Brain microvascular endothelial cell (primary cell): ENCODE measurements around the gene MYBBP1A.

Experiments used
- DNase-seq: peaks from one replicate; pipeline ENCODE4 v3.0.0-alpha.2; 2020
- H3K27ac ChIP-seq: fragments of 250-450 bp; sonication (Bioruptor Pico); 2 replicates; pipeline ENCODE4 v1.5.1; 2020; ENCODE audit warnings: mild to moderate bottlenecking, moderate library complexity
- H3K27me3 ChIP-seq: fragments of 250-450 bp; sonication (Bioruptor Pico); replicated peaks from 2 replicates; pipeline ENCODE4 v1.5.1; 2020; ENCODE audit warnings: mild to moderate bottlenecking
- H3K36me3 ChIP-seq: fragments of 250-450 bp; sonication (Bioruptor Pico); replicated peaks from 2 replicates; pipeline ENCODE4 v1.5.1; 2020; ENCODE audit warnings: mild to moderate bottlenecking
- H3K4me3 ChIP-seq: 2 replicates; pipeline ENCODE4 v1.5.1; 2011; ENCODE audit warnings: low read depth, mild to moderate bottlenecking, control low read depth, low read length, moderate library complexity
- in situ Hi-C: cut with HindIII; loops from 2 replicates; pipeline ENCODE4 v1.10.0; 2017; ENCODE audit warnings: low sequenced_read_pairs, low pct_ligation_motif_present
- TF ChIP-seq, protein P1 (sequence below): IDR thresholded peaks from 2 replicates; pipeline ENCODE4 v1.5.1; 2011; ENCODE audit warnings: low read depth, mild to moderate bottlenecking, moderate library complexity, low read length, control low read depth, inconsistent platforms; ENCODE audit errors: missing control alignments

The MYBBP1A gene

DNA sequence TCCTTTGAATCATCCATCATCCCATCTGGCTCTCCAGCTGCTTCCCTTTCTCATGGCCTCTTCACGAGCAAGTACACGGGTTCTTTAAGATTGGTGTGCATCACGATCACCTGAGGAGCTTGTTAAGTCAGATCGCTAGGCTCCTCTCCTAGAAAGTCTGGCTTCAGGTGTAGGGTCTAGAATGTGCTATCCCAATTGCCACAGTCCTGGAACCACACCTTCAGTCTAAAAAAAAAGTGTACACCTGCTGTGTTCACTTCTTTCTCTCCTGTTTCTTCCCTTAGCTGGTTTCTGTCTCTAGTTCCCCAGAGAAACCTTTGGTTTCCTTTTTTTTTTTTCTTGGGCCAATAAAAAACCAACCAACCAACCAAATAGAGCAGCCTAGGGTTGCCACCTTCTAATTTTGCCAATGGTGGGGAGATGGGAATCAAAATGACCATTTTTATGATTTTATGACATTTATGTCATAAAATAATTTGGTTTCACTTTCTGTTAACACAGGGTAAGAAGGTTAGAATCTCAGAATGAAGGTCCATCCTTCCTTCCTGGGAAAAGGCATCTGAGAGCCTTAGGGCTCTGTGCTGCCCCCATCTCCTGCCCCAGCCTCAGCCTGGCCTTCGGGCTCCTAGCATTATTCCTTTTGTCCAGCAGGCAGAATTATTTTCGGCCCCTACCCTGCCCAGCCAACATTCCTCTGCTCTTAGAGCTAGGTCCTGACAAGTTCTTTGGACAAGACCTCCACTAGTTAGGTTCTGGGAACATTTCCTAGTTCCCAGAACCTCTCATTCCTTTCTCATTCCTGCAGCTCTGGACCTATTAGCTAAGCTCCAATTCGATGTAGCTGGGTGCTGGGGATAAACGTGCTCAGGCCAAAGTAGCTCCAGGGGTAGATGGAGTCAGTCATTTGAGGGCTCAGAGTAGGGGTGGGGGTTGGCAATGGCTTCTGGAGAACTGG is 7.1 kb upstream of the MYBBP1A start:
- H3K36me3 ChIP-seq: no peaks in the 10 kb centered on the region
- H3K4me3 ChIP-seq: no peak overlapping the region
- H3K27me3 ChIP-seq: no peaks in the 10 kb centered on the region
- TF ChIP-seq, protein P1, sequence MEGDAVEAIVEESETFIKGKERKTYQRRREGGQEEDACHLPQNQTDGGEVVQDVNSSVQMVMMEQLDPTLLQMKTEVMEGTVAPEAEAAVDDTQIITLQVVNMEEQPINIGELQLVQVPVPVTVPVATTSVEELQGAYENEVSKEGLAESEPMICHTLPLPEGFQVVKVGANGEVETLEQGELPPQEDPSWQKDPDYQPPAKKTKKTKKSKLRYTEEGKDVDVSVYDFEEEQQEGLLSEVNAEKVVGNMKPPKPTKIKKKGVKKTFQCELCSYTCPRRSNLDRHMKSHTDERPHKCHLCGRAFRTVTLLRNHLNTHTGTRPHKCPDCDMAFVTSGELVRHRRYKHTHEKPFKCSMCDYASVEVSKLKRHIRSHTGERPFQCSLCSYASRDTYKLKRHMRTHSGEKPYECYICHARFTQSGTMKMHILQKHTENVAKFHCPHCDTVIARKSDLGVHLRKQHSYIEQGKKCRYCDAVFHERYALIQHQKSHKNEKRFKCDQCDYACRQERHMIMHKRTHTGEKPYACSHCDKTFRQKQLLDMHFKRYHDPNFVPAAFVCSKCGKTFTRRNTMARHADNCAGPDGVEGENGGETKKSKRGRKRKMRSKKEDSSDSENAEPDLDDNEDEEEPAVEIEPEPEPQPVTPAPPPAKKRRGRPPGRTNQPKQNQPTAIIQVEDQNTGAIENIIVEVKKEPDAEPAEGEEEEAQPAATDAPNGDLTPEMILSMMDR: no peak
- no peak for DNase-seq
- H3K27ac ChIP-seq: no peak overlapping the region
- in situ Hi-C loops: no loop called here

DNA sequence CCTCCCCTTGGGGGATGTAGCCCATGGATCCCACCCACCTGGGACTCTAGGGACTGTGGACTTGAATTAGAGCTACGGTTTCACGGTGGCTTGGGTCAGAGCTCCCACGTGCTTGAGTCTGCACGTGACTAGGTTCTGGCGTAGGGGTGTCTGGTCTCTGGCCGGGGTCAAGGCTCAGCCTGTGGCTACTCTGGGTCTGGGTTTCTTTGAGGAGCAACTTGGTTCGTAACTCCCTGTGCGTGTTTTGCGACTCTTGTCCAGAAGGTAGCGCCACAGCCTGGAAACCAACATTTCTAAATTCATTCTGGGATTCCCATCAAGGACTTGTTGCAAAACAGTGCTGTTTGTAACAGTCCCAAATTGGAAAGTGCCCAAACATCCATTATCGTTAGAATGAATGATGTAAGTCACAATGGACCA is 5.7 kb upstream of the MYBBP1A start:
- in situ Hi-C loops: no loop called here

DNA sequence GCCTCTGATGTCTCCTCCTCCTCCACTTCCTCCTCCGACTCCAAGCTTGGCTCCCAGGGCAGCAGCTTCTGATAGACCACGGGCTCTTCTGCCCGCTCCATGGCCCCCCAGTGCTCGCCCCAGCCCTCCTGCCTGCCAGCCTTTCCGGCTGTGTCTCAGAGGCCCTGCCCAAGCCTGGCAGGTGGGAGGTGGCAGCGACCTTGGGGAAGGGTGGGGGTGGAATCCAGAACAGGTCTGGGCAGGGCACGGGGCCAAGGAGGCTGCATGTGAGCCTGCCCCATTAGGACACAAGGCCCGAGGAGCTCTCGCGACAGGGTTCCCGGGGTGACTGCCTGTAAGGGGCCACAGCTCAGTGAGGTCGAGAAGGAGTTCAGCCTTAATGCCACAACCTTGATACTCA is 5.2 kb upstream of the MYBBP1A start, which contains the start of gene GGT6:
Gene GGT6 (minus strand): TSS at position 157 of the 400 bp plus-strand sequence. CDS start 56 bp downstream, at position 101.
- in situ Hi-C loops: no loop called here
- Histone ChIP-seq H3K36me3 (no peaks in the 10 kb centered on the region), H3K27ac (no peak within 1 kb of the TSS), H3K4me3 (no peak within 1 kb of the TSS), H3K27me3 (no peaks in the 10 kb centered on the region)
- no peak for DNase-seq
- TF ChIP-seq, protein P1: no peak

More for the DNA sequence above, 5.7 kb upstream of the MYBBP1A start:
- H3K27ac ChIP-seq: no peak overlapping the region
- TF ChIP-seq, protein P1: peak; percentile 29
- H3K27me3 ChIP-seq: no peaks in the 10 kb centered on the region
- DNase-seq: no peak
- no peak overlapping the region for H3K4me3 ChIP-seq
- H3K36me3 ChIP-seq: no peaks in the 10 kb centered on the region

DNA sequence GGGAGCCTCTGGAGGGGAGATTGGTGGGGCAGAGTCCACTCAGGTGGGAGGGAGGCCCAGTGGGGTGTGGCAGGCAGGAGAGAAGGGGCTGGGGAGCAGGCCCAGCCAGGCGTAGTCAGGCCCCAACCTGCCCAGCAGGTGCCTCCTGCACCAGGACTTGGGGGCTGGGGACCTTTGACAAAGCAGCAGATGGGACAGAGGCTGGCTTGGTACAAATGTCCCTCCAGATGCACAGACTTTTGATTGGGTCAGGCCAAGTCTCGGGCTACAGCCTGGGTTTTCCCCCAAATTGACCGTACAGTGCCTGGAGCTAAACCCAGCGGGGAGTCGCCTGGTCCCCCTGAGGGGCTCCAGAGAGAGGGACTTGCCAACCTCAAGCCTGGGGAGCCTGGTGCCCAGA is 4.8 kb upstream of the MYBBP1A start:
- TF ChIP-seq, protein P1: no peak
- Histone ChIP-seq H3K27ac (no peak overlapping the region), H3K27me3 (no peaks in the 10 kb centered on the region), H3K36me3 (no peaks in the 10 kb centered on the region), H3K4me3 (no peak overlapping the region)
- DNase-seq: no peak
- in situ Hi-C loops: no loop called here

DNA sequence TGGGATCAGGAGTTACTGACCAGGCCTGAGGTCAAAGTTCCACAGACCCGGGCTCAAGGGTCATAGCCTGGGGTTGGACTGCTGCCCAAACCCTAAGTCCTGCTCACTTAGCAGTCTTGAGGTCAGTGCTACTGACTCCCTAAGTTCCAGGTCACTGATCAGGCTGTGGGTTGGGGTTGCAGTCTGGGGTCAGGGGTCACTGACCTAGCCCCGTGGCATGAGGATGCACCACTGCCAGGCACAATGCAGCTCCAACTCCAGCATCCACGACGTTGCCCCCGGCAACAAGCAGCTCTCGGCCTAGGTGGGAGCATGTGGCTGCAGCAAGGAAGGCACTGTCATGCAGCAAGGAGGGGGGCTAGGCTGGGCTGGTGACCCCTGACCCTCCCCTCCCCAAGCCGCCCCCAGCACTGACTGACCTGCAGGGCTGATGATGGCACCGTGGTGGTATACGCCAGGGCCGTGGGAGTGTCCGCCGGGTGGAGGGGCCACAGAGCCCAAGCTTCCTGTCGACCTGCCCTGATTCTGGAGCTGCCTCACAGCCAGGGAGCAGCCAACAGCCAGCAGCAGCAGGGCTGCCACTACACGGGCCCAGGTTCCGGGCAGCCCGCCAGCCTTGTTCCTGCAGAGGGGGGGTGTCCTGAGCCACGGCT is 4.1 kb upstream of the MYBBP1A start:
- no peak for DNase-seq
- Histone ChIP-seq H3K4me3 (no peak overlapping the region), H3K27me3 (no peaks in the 10 kb centered on the region), H3K36me3 (no peaks in the 10 kb centered on the region), H3K27ac (no peak overlapping the region)
- TF ChIP-seq, protein P1: no peak
- in situ Hi-C loops: no loop called here
